ENCODE measurements around the gene PCNX1. TPM values are rescaled to one million over a fixed set of nuclear protein-coding genes. Genes with fewer than 3 reads are reported as not detected.

The PCNX1 gene
- total RNA-seq, 1 donor from 2014 or later: 68.8 TPM

DNA sequence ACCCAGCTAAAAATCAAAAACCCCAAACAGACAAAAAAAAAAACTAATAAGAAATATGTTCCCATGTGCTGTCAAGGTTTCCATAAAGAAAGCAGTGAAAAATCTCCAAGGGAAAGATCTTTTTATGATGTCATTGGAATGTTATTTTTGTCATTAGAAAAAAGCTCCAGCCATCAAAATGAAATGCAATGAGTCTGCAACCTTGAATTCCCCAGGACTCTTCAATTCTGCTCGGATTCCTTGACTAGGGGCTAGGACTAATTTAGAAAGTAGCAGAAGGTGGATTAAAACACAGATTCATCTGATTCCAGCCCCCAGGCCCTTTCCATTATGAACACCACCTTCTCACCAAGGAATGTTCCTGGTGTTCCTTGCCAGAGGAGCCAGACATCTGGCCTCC is 6.0 kb upstream of the PCNX1 start:
- Mint-ChIP-seq H3K4me1 (ENCODE audit: unreplicated experiment) (peaks cover 8% of the 10 kb centered on the region), H3K27me3 (ENCODE audit: unreplicated experiment) (no peaks in the 10 kb centered on the region), H3K27ac (ENCODE audit: unreplicated experiment) (no peak overlapping the region), H3K36me3 (ENCODE audit: low read depth, unreplicated experiment) (no peaks in the 10 kb centered on the region), H3K9me3 (ENCODE audit: unreplicated experiment) (no peaks in the 10 kb centered on the region), H3K4me3 (ENCODE audit: unreplicated experiment) (no peak overlapping the region)
- no peak for DNase-seq (ENCODE audit: low spot score)
- TF ChIP-seq, protein P1, sequence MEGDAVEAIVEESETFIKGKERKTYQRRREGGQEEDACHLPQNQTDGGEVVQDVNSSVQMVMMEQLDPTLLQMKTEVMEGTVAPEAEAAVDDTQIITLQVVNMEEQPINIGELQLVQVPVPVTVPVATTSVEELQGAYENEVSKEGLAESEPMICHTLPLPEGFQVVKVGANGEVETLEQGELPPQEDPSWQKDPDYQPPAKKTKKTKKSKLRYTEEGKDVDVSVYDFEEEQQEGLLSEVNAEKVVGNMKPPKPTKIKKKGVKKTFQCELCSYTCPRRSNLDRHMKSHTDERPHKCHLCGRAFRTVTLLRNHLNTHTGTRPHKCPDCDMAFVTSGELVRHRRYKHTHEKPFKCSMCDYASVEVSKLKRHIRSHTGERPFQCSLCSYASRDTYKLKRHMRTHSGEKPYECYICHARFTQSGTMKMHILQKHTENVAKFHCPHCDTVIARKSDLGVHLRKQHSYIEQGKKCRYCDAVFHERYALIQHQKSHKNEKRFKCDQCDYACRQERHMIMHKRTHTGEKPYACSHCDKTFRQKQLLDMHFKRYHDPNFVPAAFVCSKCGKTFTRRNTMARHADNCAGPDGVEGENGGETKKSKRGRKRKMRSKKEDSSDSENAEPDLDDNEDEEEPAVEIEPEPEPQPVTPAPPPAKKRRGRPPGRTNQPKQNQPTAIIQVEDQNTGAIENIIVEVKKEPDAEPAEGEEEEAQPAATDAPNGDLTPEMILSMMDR (IDR thresholded peaks at IDR 0.05; ENCODE audit: unreplicated experiment): no peak

DNA sequence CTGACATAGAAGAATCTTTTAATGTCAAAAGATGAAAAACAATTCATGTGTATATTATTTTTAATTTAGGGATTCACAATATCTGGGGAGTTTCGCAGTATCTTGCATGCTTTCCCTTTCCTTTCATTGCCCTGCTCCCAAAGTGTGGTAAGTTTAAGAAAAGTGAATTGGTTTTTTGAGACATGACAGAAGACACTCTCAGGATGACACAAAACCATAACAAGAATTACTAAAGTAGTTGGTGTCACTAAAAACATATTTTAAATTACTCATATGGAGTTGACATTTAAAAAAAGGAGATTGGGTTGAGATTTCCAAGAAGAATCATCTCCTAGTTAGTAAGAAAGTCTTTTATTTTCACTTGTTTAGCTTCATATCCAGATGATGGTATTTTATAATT is 5.1 kb upstream of the PCNX1 start:
- Mint-ChIP-seq H3K36me3 (ENCODE audit: low read depth, unreplicated experiment) (no peaks in the 10 kb centered on the region), H3K4me3 (ENCODE audit: unreplicated experiment) (no peak overlapping the region), H3K27ac (ENCODE audit: unreplicated experiment) (no peak overlapping the region), H3K4me1 (ENCODE audit: unreplicated experiment) (peaks cover 12% of the 10 kb centered on the region), H3K27me3 (ENCODE audit: unreplicated experiment) (no peaks in the 10 kb centered on the region), H3K9me3 (ENCODE audit: unreplicated experiment) (no peaks in the 10 kb centered on the region)
- TF ChIP-seq, protein P1 (IDR thresholded peaks at IDR 0.05; ENCODE audit: unreplicated experiment): no peak
- DNase-seq (ENCODE audit: low spot score): no peak

DNA sequence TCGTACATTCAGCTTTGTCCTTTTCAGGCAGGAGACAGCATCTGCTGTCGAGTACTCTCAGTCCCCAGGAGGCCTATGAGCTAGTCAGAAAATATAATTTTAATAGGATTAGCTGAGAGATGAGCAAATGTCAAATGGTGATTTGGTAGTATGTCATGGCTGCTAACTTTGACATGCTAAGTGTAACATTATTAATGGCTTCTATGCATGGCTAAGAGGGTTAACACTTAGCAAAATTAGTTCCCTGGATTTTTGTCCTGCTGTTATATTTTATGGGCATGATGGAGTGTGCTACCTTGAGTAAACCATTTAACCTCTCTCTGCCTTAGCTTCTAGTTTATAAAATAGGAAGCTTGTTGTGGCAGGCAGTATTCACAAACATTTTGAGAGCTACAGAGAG is 2.9 kb upstream of the PCNX1 start:
- TF ChIP-seq, protein P1 (IDR thresholded peaks at IDR 0.05; ENCODE audit: unreplicated experiment): no peak
- H3K9me3 Mint-ChIP-seq (ENCODE audit: unreplicated experiment): no peaks in the 10 kb centered on the region
- no peak for DNase-seq (ENCODE audit: low spot score)
- no peak overlapping the region for H3K27ac Mint-ChIP-seq (ENCODE audit: unreplicated experiment)
- no peak overlapping the region for H3K4me3 Mint-ChIP-seq (ENCODE audit: unreplicated experiment)
- peaks cover 14% of the 10 kb centered on the region for H3K4me1 Mint-ChIP-seq (ENCODE audit: unreplicated experiment)
- H3K27me3 Mint-ChIP-seq (ENCODE audit: unreplicated experiment): peaks cover 7% of the 10 kb centered on the region
- H3K36me3 Mint-ChIP-seq (ENCODE audit: low read depth, unreplicated experiment): peaks cover 8% of the 10 kb centered on the region

DNA sequence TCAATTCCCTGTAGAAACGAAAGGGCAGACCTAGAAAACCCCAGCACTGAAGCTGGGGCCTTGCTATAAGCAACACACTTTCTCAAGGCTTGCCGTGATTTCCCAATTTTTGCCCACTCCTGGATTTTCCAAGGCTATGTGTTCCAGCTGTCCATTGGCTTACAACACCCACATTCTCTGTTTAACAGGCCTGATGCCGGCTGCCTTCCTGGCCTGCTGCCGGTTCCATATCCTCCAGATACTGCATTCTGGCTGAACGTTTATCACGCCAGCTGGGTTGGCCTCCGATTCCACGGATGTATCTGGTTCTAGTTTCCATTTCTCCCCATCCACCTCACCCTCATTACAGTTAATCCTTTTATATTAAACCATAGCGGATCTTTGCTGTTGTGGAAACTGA is 2.0 kb upstream of the PCNX1 start:
- no peak for DNase-seq (ENCODE audit: low spot score)
- no peak overlapping the region for H3K4me3 Mint-ChIP-seq (ENCODE audit: unreplicated experiment)
- TF ChIP-seq, protein P1 (IDR thresholded peaks at IDR 0.05; ENCODE audit: unreplicated experiment): no peak
- H3K27me3 Mint-ChIP-seq (ENCODE audit: unreplicated experiment): peaks cover 7% of the 10 kb centered on the region
- H3K9me3 Mint-ChIP-seq (ENCODE audit: unreplicated experiment): no peaks in the 10 kb centered on the region
- peaks cover 10% of the 10 kb centered on the region for H3K36me3 Mint-ChIP-seq (ENCODE audit: low read depth, unreplicated experiment)
- no peak overlapping the region for H3K27ac Mint-ChIP-seq (ENCODE audit: unreplicated experiment)
- H3K4me1 Mint-ChIP-seq (ENCODE audit: unreplicated experiment): peaks cover 19% of the 10 kb centered on the region

DNA sequence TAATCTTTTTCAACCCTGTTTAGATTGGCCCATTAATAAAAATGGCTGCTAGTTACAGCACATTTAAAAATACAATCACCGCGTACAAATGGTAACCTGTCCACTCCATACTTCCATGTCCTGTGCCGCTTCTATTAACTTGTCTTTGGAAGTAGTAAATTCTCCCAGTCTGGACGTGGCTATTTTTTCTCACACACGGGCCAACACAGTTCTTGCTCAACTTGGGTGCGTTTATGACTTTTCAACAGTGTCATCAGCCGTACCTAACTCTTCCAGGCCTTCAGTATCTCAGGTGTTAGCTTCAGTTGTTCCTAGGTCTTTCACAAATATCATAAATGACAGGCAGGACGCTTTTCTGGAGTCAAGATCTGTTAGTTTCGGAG is 475 bp upstream of the PCNX1 start:
- peaks cover 12% of the 10 kb centered on the region for H3K36me3 Mint-ChIP-seq (ENCODE audit: low read depth, unreplicated experiment)
- DNase-seq (ENCODE audit: low spot score): no peak
- peak overlapping the region; percentile 87 for H3K4me3 Mint-ChIP-seq (ENCODE audit: unreplicated experiment)
- peaks cover 7% of the 10 kb centered on the region for H3K27me3 Mint-ChIP-seq (ENCODE audit: unreplicated experiment)
- peaks cover 26% of the 10 kb centered on the region for H3K4me1 Mint-ChIP-seq (ENCODE audit: unreplicated experiment)
- H3K27ac Mint-ChIP-seq (ENCODE audit: unreplicated experiment): no peak overlapping the region
- H3K9me3 Mint-ChIP-seq (ENCODE audit: unreplicated experiment): no peaks in the 10 kb centered on the region
- TF ChIP-seq, protein P1 (IDR thresholded peaks at IDR 0.05; ENCODE audit: unreplicated experiment): no peak
